Effector CD8-positive, alpha-beta T cell (primary cell): Measurements from ENCODE around the gene PCBP3.
"Not testable (repeated sequence)": the region's sequence is repeated elsewhere in the genome, so short reads cannot be mapped to it uniquely, and the experiment has no call there.

Experiments
- DNase-seq: peaks from one replicate; lab custom pipeline; 2025; lab: John Stamatoyannopoulos, UW

The PCBP3 gene

DNA sequence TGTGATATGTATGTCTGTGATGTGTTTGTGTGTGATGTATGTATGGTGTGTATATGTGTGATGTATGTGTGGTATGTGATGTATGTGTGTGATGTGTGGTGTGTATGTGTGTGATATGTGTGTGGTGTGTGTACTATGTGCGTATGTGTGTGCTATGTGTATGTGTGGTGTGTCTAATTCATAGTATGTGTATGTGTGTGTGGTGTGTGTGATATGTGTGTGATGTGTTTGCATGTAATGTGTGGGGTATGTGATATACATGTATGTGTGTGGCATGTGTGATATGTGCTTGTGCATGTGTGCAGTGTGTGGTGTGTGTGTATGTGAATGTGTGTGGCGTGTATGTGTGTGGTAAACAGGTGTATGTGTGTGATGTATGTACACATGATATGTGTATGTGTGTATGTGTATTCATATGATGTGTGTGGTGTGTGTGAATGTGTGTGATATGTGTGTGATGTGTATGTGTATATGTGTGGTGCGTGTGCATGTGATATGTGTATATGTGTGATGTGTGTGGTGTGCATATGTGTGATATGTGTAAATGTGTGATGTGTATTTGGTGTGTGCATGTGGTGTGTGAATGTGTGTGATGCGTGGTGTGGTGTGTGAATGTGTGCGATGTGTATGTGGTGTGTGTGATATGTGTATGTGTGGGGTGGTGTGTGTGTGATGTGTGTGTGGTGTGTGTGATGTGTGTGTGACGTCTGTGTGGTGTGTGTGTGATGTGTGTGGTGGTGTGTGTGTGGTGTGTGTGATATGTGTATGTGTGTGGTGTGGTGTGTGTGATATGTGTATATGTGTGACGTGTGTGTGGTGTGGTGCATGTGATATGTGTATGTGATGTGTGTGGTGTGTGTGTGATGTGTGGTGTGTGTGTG, 8.0 kb upstream of the PCBP3 start:
- no peak for DNase-seq

DNA sequence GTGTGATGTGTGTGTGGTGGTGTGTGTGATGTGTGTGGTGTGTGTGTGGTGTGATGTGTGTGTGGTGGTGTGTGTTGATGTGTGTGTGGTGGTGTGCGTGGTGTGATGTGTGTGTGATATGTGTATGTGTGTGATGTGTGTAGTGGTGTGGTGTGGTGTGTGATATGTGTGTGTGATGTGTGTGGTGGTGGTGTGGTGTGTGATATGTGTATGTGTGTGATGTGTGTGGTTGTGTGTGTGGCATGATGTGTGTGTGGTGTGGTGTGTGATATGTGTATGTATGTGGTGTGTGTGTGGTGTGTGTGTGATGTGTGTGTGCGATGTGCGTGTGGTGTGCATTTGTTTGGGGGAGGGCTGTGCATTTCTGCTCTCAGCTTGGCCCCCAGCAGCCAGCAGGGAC, 7.1 kb upstream of the PCBP3 start:
- no peak for DNase-seq

DNA sequence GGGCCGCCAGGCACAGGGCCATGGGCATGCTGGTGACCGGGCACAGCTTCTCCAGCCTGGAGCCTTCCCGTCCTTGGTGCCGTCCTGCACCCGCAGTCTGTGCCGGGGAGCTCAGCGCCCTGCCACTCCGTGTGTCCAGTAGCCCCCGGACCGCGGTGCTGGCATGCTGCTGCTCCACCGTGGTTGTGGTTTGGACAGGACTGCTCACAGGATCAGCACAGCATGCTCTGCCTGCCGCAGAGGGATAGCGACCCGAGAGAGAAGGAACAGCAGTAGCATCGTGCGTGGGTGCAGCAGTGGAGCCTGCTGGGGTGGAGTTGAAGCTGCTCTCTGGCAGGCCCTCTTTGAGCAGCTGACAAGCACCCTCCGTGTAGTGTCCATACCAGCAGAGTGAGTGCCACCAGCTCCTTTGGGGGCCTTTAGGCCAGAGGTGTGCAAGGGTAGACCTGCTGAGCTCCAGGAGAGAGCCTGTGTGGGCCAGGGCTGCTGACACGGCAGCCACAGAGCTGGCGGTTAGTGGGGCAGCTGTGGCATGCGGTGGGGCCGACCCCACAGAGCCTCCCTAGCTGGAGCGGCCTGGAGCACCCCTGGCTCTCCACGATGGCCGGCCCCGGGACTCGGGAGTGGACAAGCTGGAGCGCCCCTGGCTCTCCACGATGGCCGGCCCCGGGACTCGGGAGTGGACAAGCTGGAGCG, 6.4 kb upstream of the PCBP3 start:
- no peak for DNase-seq

DNA sequence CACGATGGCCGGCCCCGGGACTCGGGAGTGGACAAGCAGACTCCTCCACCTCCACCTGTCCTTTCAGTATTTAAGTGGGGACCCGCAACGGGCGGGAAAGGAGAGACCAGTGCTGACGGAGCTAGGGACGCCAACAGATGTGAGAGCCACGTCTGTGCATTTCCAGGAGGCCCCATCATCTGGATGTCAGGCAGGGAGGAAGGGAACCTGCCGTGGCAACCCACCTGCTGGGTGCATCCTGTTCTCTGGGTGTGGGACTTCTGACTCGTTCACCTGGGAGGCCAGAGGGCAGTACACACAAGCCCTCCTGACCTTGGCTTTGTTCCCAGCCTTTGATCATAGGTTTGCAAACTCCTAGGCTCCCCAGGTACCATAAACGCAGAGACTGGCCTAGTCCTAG, 5.6 kb upstream of the PCBP3 start:
- DNase-seq: no peak

DNA sequence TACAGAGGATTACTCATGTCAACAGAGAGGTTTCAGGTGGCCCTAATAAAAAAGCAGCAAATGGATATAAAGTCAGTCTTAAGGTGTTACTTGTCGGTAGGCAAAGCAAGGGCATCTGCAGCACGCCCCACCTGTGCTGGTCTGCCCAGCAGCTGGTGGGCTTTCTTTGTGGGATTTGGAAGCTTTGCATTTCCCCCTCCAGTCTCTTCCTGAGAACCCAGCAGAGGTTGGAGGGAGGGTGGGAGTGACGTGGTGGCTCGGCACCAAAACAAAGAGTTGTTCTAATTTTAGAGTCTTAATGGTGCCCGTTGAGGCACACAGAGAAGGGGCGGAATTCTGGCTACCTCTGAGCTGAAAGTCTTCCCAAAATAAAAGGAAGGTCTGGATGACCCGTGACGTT, 4.8 kb upstream of the PCBP3 start:
- no peak for DNase-seq

DNA sequence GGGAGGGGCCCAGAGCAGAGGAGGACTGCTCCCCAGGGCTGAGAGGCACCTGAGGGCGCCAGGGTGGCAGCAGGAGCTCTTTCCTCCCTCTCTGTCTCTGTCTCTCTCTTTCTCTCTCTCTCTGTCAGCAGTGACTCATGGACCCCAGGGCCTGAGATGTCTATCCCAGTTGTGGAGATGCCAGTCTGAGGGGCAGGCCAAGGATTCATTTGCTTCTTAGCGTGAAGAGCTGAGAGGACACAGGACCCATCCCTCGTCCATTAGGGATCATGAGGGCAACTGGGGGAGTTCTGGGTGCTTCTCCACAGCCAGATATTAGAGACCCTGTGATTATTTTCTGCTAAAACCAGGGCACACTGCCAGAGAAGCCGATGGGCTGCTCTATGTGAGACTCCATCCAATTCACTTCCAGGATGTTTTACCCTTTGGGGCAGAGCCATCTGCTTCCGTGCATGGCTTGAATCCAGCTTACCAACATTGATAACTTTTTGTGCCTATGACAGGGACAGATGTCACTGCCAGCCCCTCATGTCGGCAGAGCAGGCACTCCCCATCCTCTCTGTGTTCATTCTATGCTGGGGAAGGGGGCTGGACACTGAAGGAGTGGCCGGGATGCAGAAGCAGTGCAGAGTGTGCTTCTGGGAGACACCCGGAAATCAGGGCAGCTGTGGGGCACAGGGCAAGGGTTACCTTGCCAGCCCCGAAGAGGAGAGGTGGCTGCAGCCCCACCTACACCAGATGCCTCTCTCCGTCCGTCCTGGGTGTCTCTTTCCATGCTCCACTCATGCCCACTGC, 4.1 kb upstream of the PCBP3 start:
- DNase-seq: no peak

DNA sequence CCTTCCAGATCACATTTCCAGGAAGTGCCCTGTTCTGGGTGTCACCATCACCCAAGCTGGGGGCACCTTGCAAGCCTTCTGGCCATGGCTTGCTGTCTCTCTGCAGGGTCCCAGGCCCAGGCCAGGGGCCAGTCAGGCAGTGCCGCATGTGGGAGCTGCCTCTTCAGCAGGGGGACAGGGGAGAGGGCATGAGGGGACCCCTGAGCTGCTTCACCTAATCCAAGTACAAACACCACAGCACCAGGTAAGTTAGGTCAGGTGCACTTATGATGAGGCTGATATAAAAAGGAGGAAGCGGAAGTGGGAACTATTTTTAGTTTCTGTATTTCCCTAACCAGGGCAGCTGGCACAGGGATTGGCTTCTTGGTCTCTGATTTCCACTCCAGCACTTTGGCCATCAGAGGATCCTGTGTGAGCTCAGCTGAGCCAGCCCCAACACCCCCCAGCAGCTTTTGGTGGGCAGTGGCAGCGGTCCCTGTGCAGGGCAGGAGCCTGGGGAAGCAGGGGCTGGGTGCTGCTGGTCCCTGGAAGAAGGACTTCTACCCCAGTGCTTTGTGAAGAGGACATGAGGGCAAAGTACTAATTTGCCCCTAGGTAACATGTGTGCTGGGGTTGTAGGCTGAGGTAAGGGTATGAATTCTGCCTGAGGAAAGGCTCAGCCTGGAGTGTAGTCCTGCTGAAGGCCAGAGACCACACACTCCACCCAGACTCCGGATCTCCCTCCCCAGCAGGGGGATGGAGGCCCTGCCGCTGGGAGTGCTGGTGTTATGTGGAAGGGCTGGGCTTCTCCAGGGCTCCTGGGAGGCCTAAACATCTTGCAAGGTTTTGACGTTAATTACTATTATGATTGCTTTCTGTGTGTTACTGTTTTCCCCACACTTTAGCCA, 3.3 kb upstream of the PCBP3 start:
- DNase-seq: no peak

DNA sequence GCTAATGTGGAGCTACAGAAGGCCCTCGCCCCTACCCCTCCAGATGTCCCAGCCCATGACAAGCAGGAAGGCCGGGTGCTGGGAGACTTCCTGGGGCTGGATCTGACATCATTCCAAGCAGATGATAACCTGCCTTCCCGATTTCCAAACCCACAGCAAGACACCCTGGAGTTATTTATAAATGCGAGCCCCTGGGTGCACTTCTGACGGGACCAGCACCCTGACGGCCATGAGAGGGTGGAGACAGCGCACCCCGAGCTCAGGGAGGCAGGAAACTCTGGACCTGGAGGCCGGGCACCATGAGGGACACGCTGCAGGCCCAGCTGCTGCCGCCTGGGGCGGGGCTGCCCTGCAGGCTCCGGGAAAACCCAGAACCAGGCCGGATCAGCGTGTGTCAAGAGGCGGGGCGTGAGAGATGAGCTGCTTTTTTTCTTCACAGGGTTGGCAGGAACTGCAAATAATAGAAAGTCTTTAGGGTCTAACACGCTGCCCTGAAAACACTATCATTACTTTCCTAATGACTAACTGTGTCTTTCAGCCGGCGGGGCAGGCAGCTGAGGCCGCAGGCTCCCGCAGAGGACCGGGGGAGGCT, 2.5 kb upstream of the PCBP3 start:
- no peak for DNase-seq

DNA sequence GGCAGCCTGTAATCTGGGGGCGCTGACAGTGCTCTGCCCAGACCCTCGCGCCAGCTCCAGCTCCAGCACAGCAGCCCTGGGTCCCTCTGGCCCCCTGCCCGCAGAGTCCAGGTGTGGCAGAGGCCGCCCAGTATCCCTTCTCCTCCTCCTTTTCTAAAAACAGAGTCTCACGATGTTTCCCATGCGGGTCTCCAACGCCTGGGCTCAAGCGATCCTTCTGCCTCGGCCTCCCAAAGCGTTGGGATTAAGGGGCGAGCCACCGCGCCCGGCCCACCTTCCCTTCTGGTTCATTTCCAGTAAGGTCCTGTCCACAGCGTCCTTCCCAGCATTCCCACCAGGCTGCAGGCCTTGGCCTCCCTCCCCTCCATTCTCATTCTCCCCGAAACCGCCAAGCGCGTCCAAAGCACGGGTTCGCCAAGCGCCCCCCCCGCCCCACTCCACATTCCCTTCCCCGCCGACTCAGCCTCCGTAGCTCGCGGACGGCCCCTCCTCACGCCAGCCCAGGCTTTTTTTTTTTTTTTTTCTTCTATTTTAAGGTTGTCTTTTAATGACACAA, 2.0 kb upstream of the PCBP3 start:
- DNase-seq: no peak

DNA sequence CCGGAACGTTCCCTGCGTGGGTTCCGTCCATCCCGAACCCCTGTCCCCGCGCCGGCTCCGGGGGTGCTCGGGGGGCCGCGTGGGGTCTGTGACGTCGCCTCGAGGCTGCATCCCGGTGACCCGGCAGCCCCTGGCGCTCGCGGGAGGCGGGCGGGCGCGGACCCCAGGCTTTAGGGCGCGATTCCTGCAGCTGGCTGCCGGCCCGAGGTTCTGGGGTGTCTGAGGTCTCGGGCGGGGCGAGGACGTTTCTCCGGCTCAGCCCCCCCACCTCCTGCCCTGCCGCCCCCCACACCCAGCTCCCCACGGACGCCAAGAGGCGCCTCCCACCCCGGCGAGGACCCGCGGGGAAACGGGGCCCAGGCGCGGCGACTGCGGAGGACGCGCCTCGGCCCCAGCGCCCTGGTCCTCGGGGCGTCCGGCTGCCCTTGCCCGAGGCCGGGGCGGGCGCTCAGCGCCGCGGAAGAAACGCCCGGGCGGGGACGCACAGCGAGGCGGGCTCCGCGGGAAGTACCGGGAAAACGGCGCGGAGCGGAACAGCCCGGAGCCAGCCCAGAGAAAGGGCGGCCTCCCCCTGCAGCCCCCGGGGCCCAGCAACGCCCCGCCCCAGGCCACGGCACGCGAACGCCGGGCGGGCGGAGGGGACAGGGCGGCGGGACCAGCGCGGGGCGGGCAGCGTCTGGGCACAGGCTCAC, 1.3 kb upstream of the PCBP3 start:
- DNase-seq: no peak

DNA sequence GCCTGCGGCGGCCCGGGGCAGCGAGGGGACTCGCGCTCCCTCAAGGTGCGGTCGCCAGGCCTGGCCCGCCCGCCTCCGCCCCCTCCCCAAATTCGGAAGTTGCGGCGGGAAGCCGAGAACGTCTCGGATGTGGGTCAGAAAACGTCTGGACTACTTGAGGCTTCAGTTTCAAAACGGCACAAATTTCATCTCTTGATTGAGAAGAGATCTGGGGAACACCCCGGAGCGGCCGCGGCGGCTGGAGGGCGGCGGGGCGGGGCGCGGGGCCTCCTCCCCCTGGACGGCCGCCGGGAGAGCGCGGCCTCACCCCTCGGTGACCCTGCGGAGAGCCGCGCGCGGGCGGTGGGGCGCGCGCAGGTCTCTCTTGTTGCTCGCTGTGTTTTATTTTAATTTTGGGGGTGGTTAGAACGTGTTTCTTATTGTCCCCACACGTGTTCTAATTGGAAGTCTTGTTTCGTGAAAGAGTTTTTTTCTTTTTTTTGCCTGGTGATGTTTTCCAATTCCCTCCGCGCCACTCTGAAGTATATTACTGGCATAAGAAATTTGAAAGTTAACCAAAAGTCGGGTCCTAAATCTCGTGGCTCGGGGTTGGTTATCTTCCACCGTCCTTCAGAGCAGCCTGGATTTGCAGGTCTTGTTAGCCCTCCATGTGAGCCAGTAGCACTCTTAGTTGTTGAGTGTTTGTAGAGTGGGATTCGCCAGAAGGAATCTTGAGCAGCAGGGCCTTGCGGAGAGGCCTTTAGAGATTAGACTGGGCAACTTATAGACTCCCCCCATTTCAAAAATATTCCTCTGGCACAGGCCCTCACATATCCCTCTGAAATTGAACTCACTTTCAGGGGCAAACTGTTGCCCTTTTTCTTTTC, 749 bp downstream of the PCBP3 start:
- no peak for DNase-seq

DNA sequence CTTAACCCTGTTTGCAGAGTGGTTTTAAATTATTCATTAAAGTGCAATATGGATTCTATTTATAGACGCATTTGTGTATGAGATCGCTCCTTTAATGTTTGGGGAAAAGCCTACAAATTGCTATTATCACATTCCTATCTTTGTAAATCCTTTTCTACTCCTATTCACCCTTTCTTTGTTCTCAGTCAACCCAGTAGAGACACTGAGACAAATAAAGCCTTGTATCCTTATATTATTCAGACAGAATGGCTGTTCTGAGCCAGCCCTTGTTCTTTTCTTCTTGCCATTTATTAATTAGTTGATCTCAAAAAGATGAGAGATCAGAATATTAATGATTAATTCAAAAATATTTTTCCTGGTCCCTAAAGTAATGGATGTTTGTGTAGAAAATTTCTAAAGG, 8.4 kb downstream of the PCBP3 start:
- no peak for DNase-seq

DNA sequence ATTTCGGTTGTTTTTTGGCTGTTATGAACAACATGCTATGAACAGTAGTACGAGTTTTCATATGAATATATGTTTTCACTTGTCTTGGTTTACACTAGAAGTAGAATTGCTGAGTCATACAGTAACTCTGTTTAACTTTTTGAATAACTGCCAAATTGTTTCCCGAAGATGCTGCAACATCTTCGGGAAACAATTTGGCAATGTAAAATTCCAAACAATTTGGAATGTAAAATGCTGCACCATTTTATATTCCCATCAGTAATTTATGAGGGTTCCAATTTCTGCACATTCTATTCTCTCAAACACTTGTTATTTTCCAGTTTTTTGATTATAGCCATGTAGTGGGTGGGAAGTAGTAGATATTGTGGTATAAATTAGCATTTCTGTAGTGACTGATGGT, 11.6 kb downstream of the PCBP3 start:
- DNase-seq: no peak

DNA sequence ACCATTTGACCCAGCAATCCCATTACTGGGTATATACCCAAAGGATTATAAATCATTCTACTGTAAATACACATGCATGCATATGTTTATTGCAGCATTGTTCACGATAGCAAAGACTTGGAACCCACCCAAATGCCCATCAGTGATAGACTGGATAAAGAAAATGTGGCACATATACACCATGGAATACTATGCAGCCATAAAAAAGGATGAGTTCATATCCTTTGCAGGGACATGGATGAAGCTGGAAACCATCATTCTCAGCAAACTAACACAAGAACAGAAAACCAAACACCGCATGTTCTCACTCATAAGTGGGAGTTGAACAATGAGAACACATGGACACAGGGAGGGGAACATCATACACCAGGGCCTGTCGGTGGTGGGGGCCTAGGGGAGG, 12.6 kb downstream of the PCBP3 start:
- not testable (repeated sequence) for DNase-seq

DNA sequence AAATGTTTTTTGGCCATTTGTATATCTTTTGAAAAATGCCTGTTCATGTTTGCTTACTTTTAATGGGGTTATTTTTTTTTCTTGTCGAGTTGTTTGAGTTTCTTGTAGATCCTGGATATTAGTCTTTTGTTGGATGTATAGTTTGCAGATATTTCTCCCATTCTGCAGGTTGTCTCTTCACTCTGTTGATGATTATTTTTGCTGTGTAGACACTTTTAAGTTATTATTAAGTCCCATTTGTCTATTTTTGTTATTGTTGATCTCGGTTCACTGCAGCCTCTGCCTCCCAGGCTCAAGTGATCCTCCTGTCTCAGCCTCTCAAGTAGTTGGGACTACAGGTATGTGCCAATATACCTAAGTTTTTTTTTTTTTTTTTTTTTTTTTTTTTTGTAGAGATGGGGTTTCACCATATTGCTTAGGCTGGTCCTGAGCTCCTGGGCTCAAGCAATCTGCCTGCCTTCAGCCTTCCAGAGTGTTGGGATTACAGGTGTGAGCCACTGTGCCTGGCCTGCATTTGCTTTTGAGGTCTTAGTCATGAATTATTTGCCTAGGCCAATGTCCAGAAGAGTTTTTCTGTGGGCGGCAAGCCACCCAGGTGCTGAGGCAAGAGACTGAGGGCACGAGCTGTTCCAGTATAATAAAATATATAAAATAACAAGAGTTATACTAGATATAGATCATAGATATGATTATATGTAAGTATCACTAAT, 18.5 kb downstream of the PCBP3 start:
- not testable (repeated sequence) for DNase-seq

DNA sequence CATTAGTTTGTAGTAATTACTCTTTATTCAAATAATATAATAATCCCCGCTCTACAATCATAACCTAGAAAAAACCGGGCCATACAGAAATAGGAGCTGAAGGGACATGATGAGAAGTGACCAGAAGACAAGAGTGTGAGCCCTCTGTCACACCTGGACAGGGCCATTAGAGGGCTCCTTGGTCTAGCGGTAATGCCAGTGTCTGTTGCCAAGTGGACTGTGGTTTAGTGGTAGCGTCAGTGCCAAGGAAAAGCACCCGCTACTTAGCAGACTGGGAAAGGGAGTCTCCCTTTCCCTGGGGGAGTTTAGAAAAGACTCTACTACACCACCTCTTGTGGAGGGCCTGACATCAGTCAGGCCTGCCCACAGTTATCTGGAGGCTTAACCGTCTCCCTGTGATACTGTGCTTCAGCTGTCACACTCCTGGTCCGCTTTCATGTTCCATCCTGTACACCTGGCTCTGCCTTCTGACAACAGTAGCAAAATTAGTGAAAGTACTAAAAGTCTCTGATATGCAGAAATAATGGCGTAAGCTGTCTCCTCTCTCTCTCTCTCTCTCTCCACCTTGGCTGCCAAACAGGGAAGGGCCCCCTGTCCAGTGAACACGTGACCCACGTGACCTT, 19.2 kb downstream of the PCBP3 start:
- DNase-seq: not testable (repeated sequence)

DNA sequence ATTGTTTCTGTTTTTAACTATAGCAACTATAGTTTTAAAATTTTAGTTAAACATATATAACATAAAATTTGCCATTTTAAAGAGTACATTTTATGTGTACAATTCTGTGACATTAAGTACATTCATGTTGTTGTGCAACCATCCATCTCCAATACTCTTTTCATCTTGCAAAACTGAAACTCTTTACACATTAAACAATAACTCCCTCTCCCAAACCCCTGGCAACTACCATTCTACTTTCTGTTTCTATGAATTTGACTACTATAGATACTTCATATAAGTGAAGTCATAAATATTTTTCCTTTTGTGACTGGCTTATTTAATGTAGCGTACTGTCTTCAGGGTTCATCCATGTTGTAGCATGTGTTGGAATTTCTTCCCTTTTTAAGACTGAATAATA, 25.9 kb downstream of the PCBP3 start:
- no peak for DNase-seq

DNA sequence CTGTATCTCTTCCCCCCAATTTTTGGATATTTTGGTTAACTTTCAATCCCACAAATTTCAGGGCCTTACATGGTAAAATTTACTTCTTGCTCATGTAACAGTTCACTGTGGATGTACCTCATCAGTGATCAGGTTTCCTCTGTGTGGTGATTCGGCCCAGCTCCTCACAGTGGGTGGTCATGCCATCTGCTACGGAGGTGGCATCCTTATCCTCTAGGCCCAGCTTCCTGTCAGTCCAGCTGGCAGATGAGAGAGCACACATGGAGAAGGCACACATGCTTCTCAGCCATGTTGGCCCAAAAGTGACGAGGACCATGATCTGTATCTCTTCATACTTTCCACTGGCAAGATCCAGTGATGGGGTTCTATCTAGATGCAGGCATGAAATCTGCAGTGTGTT, 27.2 kb downstream of the PCBP3 start:
- no peak for DNase-seq
